Cardiac fibroblast (primary cell): ENCODE results near the gene OCIAD2.
"Not testable (repeated sequence)": the region's sequence is repeated elsewhere in the genome, so short reads cannot be mapped to it uniquely, and the experiment has no call there.

ENCODE experiments used
- DNase-seq, 2 donors: peaks; one replicate each; pipeline versions ENCODE4 v3.0.0 to v3.0.0-alpha.2; 2010; ENCODE audit warnings: low read depth in 2 of 2
- H3K4me3 ChIP-seq, 2 donors: replicated peaks in 1 of 2; 1 replicate in 1 of 2; 2 replicates in 1 of 2; pipeline ENCODE4 v1.5.1; 2011; ENCODE audit warnings: low read depth in 2 of 2, low read length in 2 of 2, mild to moderate bottlenecking in 2 of 2, moderate library complexity in 1 of 2
- TF ChIP-seq, protein P1 (sequence below): IDR thresholded peaks from one replicate; pipeline ENCODE4 v1.5.1; 2011; ENCODE audit warnings: low read depth, mild to moderate bottlenecking, low read length, inconsistent platforms

OCIAD2 gene

DNA sequence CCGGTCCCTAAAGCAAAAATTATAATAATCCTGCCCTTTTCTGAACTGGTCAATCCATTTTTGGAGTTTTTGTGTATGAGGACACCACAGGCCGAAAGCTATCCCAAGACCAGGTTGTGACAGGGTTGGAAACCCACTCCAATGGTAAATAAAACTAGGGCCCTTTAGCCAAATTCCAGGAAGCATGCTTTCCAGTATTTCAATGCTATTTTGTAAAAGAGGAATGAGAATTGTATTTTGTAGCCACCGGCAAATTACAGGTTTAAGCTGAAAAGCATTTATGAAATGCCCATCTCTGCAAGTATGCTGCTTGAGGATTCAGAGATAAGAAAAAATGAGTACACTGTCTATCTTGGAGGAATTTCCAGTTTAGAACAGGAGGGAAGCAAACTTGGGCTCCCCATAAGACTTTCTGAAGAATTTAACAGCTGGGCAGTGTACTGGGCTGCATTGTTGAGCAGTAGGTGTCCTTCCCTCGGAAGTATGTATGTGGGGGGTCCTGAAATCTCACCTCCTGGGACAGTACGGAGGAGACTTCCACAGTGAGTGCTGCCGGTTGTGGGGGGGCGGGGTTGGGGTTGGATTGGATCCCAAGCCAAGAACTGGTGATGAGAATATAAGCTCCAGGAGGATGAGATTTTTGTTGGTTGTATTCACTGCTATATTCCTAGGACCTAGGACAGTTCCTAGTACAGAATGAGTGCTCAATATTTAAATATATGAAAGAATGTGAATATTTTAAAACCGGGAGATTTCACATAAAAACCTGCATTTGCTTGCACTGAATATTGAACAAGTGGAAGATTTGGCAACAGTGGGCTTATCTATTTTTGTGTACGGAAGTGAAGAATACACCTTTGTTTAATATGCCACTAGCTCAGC is 26.8 kb downstream of the OCIAD2 start:
- TF ChIP-seq, protein P1, sequence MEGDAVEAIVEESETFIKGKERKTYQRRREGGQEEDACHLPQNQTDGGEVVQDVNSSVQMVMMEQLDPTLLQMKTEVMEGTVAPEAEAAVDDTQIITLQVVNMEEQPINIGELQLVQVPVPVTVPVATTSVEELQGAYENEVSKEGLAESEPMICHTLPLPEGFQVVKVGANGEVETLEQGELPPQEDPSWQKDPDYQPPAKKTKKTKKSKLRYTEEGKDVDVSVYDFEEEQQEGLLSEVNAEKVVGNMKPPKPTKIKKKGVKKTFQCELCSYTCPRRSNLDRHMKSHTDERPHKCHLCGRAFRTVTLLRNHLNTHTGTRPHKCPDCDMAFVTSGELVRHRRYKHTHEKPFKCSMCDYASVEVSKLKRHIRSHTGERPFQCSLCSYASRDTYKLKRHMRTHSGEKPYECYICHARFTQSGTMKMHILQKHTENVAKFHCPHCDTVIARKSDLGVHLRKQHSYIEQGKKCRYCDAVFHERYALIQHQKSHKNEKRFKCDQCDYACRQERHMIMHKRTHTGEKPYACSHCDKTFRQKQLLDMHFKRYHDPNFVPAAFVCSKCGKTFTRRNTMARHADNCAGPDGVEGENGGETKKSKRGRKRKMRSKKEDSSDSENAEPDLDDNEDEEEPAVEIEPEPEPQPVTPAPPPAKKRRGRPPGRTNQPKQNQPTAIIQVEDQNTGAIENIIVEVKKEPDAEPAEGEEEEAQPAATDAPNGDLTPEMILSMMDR: no peak
- no peak overlapping the region for H3K4me3 ChIP-seq
- DNase-seq: no peak

DNA sequence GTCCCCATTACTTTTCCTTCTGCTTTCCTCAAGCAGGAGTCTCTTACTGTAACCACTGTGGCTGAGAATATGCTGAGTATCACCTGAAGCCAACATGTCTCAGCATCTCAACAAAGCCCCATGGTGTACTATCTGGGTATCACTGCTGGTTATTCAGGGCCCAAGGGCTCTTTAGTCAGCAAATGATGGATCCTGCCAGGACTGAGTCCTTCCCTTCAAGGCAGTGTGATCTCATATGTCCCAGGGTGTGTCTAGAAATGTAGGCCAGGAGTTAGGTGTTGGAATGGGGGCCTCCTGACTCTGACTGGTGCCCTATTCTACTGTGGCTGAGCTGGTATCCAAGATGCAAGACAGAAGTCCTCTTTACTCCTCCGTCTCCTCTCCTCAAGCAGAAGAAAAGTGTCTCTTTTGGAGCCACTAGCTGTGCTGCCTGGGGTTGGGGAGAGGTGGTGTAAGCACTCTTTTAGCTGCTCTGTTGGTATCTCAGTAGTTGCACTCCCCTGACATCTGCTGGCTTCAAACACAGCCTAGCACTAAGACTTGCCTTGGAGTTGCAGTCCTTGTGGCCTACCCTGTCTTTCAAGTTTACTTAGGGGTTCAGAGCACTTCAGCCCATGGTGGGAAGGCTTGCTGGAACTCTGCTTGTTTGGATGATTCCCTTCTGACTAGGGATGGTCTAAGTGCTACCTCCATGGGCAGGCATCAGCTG is 28.6 kb downstream of the OCIAD2 start:
- TF ChIP-seq, protein P1: no peak
- no peak overlapping the region for H3K4me3 ChIP-seq
- no peak for DNase-seq

DNA sequence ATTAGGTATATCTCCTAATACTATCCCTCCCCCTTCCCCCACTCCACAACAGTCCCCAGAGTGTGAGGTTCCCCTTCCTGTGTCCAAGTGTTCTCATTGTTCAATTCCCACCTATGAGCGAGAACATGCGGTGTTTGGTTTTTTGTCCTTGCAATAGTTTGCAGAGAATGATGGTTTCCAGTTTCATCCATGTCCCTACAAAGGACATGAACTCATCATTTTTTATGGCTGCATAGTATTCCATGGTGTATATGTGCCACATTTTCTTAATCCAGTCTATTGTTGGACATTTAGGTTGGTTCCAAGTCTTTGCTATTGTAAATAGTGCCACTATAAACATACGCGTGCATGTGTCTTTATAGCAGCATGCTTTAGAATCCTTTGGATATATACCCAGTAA is 41.9 kb downstream of the OCIAD2 start:
- not testable (repeated sequence) for H3K4me3 ChIP-seq, DNase-seq

DNA sequence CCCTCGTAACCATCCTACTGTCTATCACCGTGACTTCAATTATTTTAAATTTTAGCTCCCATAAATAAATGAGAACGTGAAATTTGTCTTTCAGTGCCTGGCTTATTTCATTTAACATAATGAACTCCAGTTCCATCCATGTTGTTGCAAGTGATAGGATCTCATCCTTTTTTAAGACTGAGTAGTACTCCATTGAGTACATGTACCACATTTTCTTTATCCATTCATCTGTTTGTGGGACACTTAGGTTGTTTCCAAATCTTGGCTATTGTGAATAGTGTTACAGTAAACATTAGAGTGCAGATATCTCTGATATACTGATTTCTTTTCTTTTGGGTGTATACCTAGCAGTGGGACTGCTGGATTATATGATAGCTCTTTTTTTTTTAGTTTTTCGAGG is 42.8 kb downstream of the OCIAD2 start:
- TF ChIP-seq, protein P1: no peak
- no peak overlapping the region for H3K4me3 ChIP-seq
- DNase-seq: no peak

DNA sequence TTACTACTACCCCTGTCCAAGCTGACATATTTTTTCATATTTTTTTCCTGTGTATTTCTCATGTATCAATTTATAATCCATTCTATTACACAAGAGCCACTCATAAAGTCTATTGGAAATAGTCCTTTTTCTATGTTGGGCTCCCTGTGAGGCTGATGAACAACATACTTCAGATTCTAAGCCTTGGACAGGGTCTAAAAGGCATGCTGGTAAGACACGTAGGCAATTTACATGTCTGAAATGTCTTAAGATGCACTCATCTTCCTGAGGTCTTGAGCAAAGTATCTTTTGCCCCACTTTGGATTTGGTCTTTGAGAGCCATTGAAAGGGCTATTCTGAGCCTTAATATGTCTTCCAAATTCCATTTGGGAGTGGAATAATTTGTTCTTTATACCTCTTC is 43.9 kb downstream of the OCIAD2 start:
- TF ChIP-seq, protein P1: no peak
- peak in 1 of 2 donors; percentile 5 for DNase-seq
- H3K4me3 ChIP-seq: no peak overlapping the region

DNA sequence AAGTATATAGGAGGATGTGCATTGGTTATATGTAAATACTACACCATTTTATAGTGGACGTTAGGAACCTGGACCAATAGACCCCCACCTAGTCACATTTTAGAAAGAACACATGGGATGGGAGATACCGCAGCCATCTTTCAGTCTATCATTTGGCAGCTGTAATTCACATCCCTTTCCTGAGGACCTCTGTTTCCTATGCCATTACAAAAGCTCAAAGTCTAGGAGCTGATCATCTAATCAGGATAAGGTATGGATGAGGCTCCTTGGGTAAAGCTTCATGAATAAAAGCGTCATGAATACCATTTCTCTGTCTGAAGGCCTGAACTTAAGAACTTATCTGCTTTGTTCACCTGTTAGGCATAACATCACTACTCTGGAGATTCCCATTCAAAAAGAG is 44.5 kb downstream of the OCIAD2 start:
- TF ChIP-seq, protein P1: no peak
- no peak for DNase-seq
- no peak overlapping the region for H3K4me3 ChIP-seq

DNA sequence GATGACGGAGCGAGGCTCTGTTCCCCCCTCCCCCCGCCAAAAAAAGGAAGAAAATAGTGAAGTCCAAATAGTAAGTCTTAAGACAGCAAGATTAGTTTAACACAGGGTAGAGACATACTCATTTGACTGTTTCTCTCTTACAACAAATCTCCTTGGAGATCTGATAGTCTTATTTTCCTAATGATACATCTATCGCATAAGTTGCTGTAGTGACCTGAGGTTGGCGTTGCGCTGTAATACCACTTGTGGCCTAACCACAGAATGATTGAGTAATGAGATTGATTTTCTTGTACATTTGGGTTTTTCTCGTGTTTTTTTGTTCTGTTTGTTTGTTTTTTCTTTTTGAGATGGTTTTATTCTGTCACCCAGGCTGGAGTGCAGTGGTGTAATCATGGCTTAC is 48.4 kb downstream of the OCIAD2 start:
- TF ChIP-seq, protein P1: no peak
- DNase-seq: no peak
- H3K4me3 ChIP-seq: no peak overlapping the region
